HEK293T (cell line): ENCODE data around the gene ARHGAP42.

ENCODE experiments used
- ARNT ChIP-seq: fragments of 450-650 bp; IDR thresholded peaks from 2 replicates; pipeline ENCODE4 v1.6.1; 2017; ENCODE audit warnings: mild to moderate bottlenecking
- BHLHE40 ChIP-seq: fragments of 450-650 bp; IDR thresholded peaks from 2 replicates; pipeline ENCODE4 v1.6.1; 2016; ENCODE audit warnings: mild to moderate bottlenecking, moderate library complexity, borderline replicate concordance
- CTBP1 ChIP-seq: fragments of 450-650 bp; IDR thresholded peaks from 2 replicates; pipeline ENCODE4 v1.6.1; 2016; ENCODE audit warnings: borderline replicate concordance
- ELF4 ChIP-seq: fragments of 450-650 bp; IDR thresholded peaks from 2 replicates; pipeline ENCODE4 v1.6.1; 2017; ENCODE audit warnings: antibody characterized with exemption
- FOXA1 ChIP-seq: fragments of 450-650 bp; IDR thresholded peaks from 2 replicates; pipeline ENCODE4 v1.6.1; 2016; ENCODE audit warnings: mild to moderate bottlenecking
- FOXK2 ChIP-seq: fragments of 450-650 bp; IDR thresholded peaks from 2 replicates; pipeline ENCODE4 v1.6.1; 2016; ENCODE audit warnings: mild to moderate bottlenecking
- FOXM1 ChIP-seq: fragments of 450-650 bp; IDR thresholded peaks from 2 replicates; pipeline ENCODE4 v1.6.1; 2017; ENCODE audit warnings: mild to moderate bottlenecking, borderline replicate concordance
- HDGF ChIP-seq: fragments of 450-650 bp; IDR thresholded peaks from 2 replicates; pipeline ENCODE4 v1.6.1; 2017; ENCODE audit warnings: antibody characterized with exemption, borderline replicate concordance
- NFRKB ChIP-seq: fragments of 450-650 bp; IDR thresholded peaks from 2 replicates; pipeline ENCODE4 v1.6.1; 2016; ENCODE audit warnings: mild to moderate bottlenecking, moderate library complexity
- PKNOX1 ChIP-seq: fragments of 450-650 bp; IDR thresholded peaks from 2 replicates; pipeline ENCODE4 v1.6.1; 2016
- SP1 ChIP-seq: fragments of 450-650 bp; IDR thresholded peaks from 2 replicates; pipeline ENCODE4 v1.6.1; 2017
- SUZ12 ChIP-seq: fragments of 450-650 bp; IDR thresholded peaks from 2 replicates; pipeline ENCODE4 v1.6.1; 2016; ENCODE audit warnings: mild to moderate bottlenecking
- ZNF384 ChIP-seq: fragments of 450-650 bp; IDR thresholded peaks from 2 replicates; pipeline ENCODE4 v1.6.1; 2016

GRCh38 chr11:100712583-100712982 is 25.5 kb downstream of the ARHGAP42 start:
- no peak for TF ChIP-seq SP1
- TF ChIP-seq PKNOX1 = no peak
- TF ChIP-seq FOXA1 = no peak
- TF ChIP-seq FOXK2 = no peak
- no peak for TF ChIP-seq ARNT
- TF ChIP-seq FOXM1 = no peak
- no peak for TF ChIP-seq NFRKB
- TF ChIP-seq ELF4 = no peak
- TF ChIP-seq HDGF = no peak
- TF ChIP-seq SUZ12 = no peak
- no peak for TF ChIP-seq CTBP1
- no peak for TF ChIP-seq ZNF384
- TF ChIP-seq BHLHE40 = no peak
